Immature natural killer cell (primary cell): ENCODE results near the gene SMAD9. TPM values are rescaled to one million over a fixed set of nuclear protein-coding genes. Genes with fewer than 3 reads are reported as not detected.

Experiments used
- DNase-seq, 3 donors: peaks; one replicate each; pipeline ENCODE4 v3.0.0; 2022; ENCODE audit warnings: mixed read lengths in 1 of 3
- H3K27ac Mint-ChIP-seq, 6 donors: one replicate each; pipeline ENCODE4 v1.8.0; 2020; ENCODE audit warnings: mixed read lengths in 6 of 6, mild to moderate bottlenecking in 5 of 6, inconsistent platforms in 4 of 6, moderate library complexity in 3 of 6
- H3K27me3 Mint-ChIP-seq, 3 donors: one replicate each; pipeline ENCODE4 v1.8.0; 2020 to 2021; ENCODE audit warnings: low read depth in 3 of 3, mild to moderate bottlenecking in 3 of 3, mixed read lengths in 3 of 3, moderate library complexity in 3 of 3, inconsistent platforms in 1 of 3
- H3K36me3 Mint-ChIP-seq, 3 donors: one replicate each; pipeline ENCODE4 v1.8.0; 2020; ENCODE audit warnings: mixed read lengths in 3 of 3, inconsistent platforms in 2 of 3, mild to moderate bottlenecking in 2 of 3
- H3K4me1 Mint-ChIP-seq, 2 donors: one replicate each; pipeline ENCODE4 v1.8.0; 2020; ENCODE audit warnings: inconsistent platforms in 2 of 2, mild to moderate bottlenecking in 2 of 2, mixed read lengths in 2 of 2, moderate library complexity in 1 of 2
- H3K4me3 Mint-ChIP-seq, 5 donors: one replicate each; pipeline ENCODE4 v1.8.0; 2020; ENCODE audit warnings: mild to moderate bottlenecking in 5 of 5, mixed read lengths in 5 of 5, inconsistent platforms in 3 of 5, moderate library complexity in 3 of 5
- H3K9me3 Mint-ChIP-seq, 6 donors: one replicate each; pipeline ENCODE4 v1.8.0; 2020; ENCODE audit warnings: mild to moderate bottlenecking in 6 of 6, mixed read lengths in 6 of 6, inconsistent platforms in 4 of 6, moderate library complexity in 3 of 6
- polyA plus RNA-seq, 3 donors: library from polyadenylated mRNA; unstranded; fragments of 300-500 nt; fragmentation: Illumina TruSeq; gene quantifications; one replicate each; pipeline ENCODE4 v1.2.3, GENCODE V29; 2021

The SMAD9 gene
- polyA plus RNA-seq, 3 donors from 2014 or later = 0.07 TPM; not detected in 2

DNA sequence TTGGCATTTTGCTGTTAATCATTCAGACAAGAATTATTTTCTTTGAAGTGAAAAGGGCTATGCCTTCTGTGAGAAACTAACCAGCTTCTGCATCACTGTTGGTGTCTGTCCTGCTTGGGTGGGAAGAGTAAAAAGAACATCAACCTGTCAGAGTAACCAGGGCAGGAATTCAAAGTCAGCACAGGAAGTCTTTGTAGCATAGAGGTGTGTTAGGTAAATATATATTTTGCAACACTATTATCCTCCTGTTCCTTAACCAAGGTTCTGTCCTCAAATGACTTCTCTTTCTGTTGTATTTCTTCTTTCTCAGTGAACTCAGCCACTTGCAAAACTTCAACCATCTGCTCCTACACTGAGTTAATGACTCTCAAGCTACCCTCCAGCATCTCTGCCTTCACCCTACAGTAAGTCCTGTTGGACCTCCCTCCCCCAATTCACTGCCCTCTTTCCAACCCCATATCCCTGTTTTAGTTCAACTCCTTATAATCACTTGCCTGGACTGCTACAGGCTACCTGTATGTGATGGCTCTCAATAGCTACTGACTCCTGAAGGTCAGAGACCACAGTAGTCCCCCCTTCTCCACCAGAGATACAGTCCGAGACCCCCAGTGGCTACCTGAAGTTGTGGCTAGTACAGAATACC, 49.9 kb downstream of the SMAD9 start:
- Mint-ChIP-seq H3K4me3 (no peak overlapping the region), H3K4me1 (no peaks in the 10 kb centered on the region), H3K9me3 (no peaks in the 10 kb centered on the region), H3K27ac (no peak overlapping the region), H3K27me3 (peaks cover 3 to 9% (median 6%) of the 10 kb centered on the region in 3 donors), H3K36me3 (no peaks in the 10 kb centered on the region)
- no peak for DNase-seq

GRCh38 chr13:36866232-36866631, 53.8 kb downstream of the SMAD9 start:
- Mint-ChIP-seq H3K4me3 (no peak overlapping the region), H3K9me3 (no peaks in the 10 kb centered on the region), H3K27ac (no peak overlapping the region), H3K27me3 (peaks cover 4 to 16% (median 5%) of the 10 kb centered on the region in 3 donors), H3K36me3 (no peaks in the 10 kb centered on the region), H3K4me1 (no peaks in the 10 kb centered on the region)
- DNase-seq = no peak

GRCh38 chr13:36865265-36865664, 54.8 kb downstream of the SMAD9 start:
- Mint-ChIP-seq H3K9me3 (no peaks in the 10 kb centered on the region), H3K27ac (no peak overlapping the region), H3K4me3 (no peak overlapping the region), H3K4me1 (no peaks in the 10 kb centered on the region), H3K27me3 (peaks cover 3 to 19% (median 8%) of the 10 kb centered on the region in 3 donors), H3K36me3 (no peaks in the 10 kb centered on the region)
- DNase-seq = no peak

- no peak overlapping the region for H3K27ac Mint-ChIP-seq
- peaks cover 6 to 21% (median 8%) of the 10 kb centered on the region in 3 donors for H3K27me3 Mint-ChIP-seq
- no peaks in the 10 kb centered on the region for H3K36me3 Mint-ChIP-seq
- H3K4me1 Mint-ChIP-seq = no peaks in the 10 kb centered on the region
- DNase-seq = no peak
- H3K9me3 Mint-ChIP-seq = no peaks in the 10 kb centered on the region
- no peak overlapping the region for H3K4me3 Mint-ChIP-seq
These were observed 57.3 kb downstream of the SMAD9 start for GRCh38 chr13:36862722-36863121.

GRCh38 chr13:36862002-36862685, 57.9 kb downstream of the SMAD9 start:
- no peaks in the 10 kb centered on the region for H3K4me1 Mint-ChIP-seq
- no peak overlapping the region for H3K27ac Mint-ChIP-seq
- no peak for DNase-seq
- H3K36me3 Mint-ChIP-seq = no peaks in the 10 kb centered on the region
- H3K9me3 Mint-ChIP-seq = no peaks in the 10 kb centered on the region
- H3K4me3 Mint-ChIP-seq = no peak overlapping the region
- peaks cover 6 to 19% (median 8%) of the 10 kb centered on the region in 3 donors for H3K27me3 Mint-ChIP-seq

- no peak overlapping the region for H3K4me3 Mint-ChIP-seq
- H3K36me3 Mint-ChIP-seq = no peaks in the 10 kb centered on the region
- no peak for DNase-seq
- H3K9me3 Mint-ChIP-seq = peaks cover 0 to 2% (median 0%) of the 10 kb centered on the region in 6 donors
- peaks cover 3 to 18% (median 7%) of the 10 kb centered on the region in 3 donors for H3K27me3 Mint-ChIP-seq
- H3K27ac Mint-ChIP-seq = no peak overlapping the region
- no peaks in the 10 kb centered on the region for H3K4me1 Mint-ChIP-seq
These were observed 60.8 kb downstream of the SMAD9 start for GRCh38 chr13:36859259-36859658.

- Mint-ChIP-seq H3K4me3 (no peak overlapping the region), H3K9me3 (peaks cover 0 to 2% (median 0%) of the 10 kb centered on the region in 6 donors), H3K27me3 (peaks cover 3 to 13% (median 7%) of the 10 kb centered on the region in 3 donors), H3K36me3 (no peaks in the 10 kb centered on the region), H3K27ac (no peak overlapping the region), H3K4me1 (no peaks in the 10 kb centered on the region)
- DNase-seq = no peak
These were observed 61.7 kb downstream of the SMAD9 start for GRCh38 chr13:36858290-36858689.

DNA sequence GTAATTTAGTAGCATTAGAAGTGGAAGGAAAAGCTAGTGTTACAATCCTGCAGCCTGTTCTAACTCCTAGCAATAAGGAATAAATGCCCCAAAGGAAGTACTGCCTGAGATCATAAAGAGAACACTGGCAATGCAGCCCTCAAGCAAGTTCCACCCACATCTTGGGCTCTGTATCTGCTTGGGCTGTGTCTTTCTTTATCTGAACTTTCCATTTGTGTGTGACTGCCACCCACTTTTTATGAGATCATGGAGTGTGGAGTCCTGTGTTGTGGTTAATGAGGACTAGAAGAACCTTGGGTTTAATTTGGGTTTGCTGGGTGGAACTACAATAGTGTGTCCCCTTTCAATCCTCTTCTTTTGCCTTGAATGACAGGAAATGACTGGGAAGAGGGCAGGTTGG, 62.8 kb downstream of the SMAD9 start:
- H3K36me3 Mint-ChIP-seq = no peaks in the 10 kb centered on the region
- peaks cover 0 to 2% (median 0%) of the 10 kb centered on the region in 6 donors for H3K9me3 Mint-ChIP-seq
- H3K27me3 Mint-ChIP-seq = peaks cover 3 to 11% (median 7%) of the 10 kb centered on the region in 3 donors
- no peak overlapping the region for H3K4me3 Mint-ChIP-seq
- H3K27ac Mint-ChIP-seq = no peak overlapping the region
- DNase-seq = no peak
- no peaks in the 10 kb centered on the region for H3K4me1 Mint-ChIP-seq

- Mint-ChIP-seq H3K27me3 (no peaks in the 10 kb centered on the region), H3K36me3 (no peaks in the 10 kb centered on the region), H3K4me1 (no peaks in the 10 kb centered on the region), H3K4me3 (no peak overlapping the region), H3K27ac (no peak overlapping the region), H3K9me3 (peaks cover 0 to 2% (median 0%) of the 10 kb centered on the region in 6 donors)
- no peak for DNase-seq
These were observed 69.1 kb downstream of the SMAD9 start for GRCh38 chr13:36850790-36851438.

DNA sequence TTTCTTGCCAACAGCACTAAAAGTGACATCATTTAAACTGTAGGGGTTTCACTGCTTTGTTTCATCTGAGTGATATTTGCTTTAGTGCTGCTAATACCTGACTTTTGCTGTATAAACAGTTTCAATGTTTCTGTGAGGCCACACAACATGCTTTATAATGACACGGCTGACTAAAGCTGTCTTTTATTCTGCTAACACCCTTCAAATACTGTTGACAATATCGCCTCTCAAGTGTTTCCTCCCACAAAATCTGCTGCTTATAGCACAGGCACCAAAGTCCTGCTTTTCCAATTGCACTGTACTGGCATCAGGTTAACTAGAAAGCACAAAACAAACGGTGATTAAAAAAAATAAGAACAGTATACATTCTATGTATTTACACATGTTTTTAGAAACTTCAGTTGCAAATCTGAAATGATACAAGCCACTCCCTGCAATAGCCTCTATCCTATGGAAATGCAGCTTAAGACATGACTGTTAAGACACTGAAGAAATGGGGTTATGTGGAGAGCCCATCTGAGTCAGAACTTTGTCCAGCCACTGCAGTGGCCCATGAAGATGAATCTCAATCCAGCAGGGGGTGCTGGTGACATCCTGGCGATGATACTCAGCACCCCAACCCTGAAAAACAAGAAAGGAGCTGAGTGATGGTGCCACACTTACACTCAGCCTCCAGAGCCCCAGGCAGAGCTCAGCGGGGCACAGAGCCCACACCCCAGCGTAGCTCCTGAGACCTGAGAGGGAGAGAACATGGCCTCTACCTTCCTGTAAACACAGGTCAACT, 71.6 kb downstream of the SMAD9 start:
- H3K27ac Mint-ChIP-seq = no peak overlapping the region
- no peak for DNase-seq
- H3K9me3 Mint-ChIP-seq = no peaks in the 10 kb centered on the region
- no peaks in the 10 kb centered on the region for H3K36me3 Mint-ChIP-seq
- H3K27me3 Mint-ChIP-seq = no peaks in the 10 kb centered on the region
- no peaks in the 10 kb centered on the region for H3K4me1 Mint-ChIP-seq
- no peak overlapping the region for H3K4me3 Mint-ChIP-seq

DNA sequence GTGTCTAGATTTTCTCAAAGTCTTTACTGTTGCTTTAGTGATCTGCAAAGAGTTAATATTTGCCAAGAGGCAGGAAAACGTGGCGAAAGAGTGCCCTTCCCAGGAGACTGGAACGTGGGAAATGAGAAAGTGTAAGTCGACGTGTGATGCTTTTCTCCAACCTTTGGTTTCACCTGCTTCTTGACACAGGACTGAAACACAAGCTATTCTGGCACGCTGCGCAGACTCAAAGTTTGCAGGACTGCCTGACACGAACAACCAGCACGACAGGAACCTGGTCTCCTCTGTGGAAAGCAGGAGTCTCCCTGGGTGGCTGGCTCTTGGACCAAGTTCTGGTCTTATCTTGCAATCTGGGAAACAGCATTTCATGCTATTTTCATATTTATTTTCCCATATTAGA, 72.4 kb downstream of the SMAD9 start:
- Mint-ChIP-seq H3K4me1 (no peaks in the 10 kb centered on the region), H3K27me3 (no peaks in the 10 kb centered on the region), H3K4me3 (no peak overlapping the region), H3K9me3 (no peaks in the 10 kb centered on the region), H3K36me3 (no peaks in the 10 kb centered on the region), H3K27ac (no peak overlapping the region)
- DNase-seq = no peak

- H3K4me3 Mint-ChIP-seq = no peak overlapping the region
- peak overlapping the region in 1 of 6 donors; percentile 40 for H3K27ac Mint-ChIP-seq
- no peaks in the 10 kb centered on the region for H3K27me3 Mint-ChIP-seq
- H3K36me3 Mint-ChIP-seq = no peaks in the 10 kb centered on the region
- no peak for DNase-seq
- peaks cover 0 to 1% of the 10 kb centered on the region in 2 donors for H3K4me1 Mint-ChIP-seq
- no peaks in the 10 kb centered on the region for H3K9me3 Mint-ChIP-seq
These were observed 78.6 kb downstream of the SMAD9 start for GRCh38 chr13:36841391-36841790.

- Mint-ChIP-seq H3K27me3 (no peaks in the 10 kb centered on the region), H3K36me3 (no peaks in the 10 kb centered on the region), H3K4me1 (peaks cover 0 to 1% of the 10 kb centered on the region in 2 donors), H3K4me3 (no peak overlapping the region), H3K27ac (peak overlapping the region in 2 of 6 donors; percentile 27 to 51), H3K9me3 (no peaks in the 10 kb centered on the region)
- no peak for DNase-seq
These were observed 79.3 kb downstream of the SMAD9 start for GRCh38 chr13:36840718-36841250.
